GM19372 (cell line): ENCODE results near the gene SIK3.
"Not testable (repeated sequence)": the region's sequence is repeated elsewhere in the genome, so short reads cannot be mapped to it uniquely, and the experiment has no call there.

ENCODE experiments used
- ATAC-seq: cut with Tn5 transposase; IDR thresholded peaks from one replicate; pipeline ENCODE4 v1.9.1; 2021; ENCODE audit warnings: mild to moderate bottlenecking, low read depth, moderate library complexity; ENCODE audit not compliant: unreplicated experiment

SIK3 gene

GRCh38 chr11:116813781-116814471 is 284.3 kb downstream of the SIK3 start:
- ATAC-seq = no peak

- no peak for ATAC-seq
Observed at GRCh38 chr11:116813170-116813569, 285.1 kb downstream of the SIK3 start.

- ATAC-seq = no peak
Observed at GRCh38 chr11:116812109-116812508, 286.1 kb downstream of the SIK3 start.

- no peak for ATAC-seq
Observed at GRCh38 chr11:116811194-116811593, 287.0 kb downstream of the SIK3 start.

GRCh38 chr11:116808262-116809175 is 289.7 kb downstream of the SIK3 start:
- ATAC-seq = no peak

GRCh38 chr11:116807601-116808261 is 290.5 kb downstream of the SIK3 start:
- no peak for ATAC-seq

GRCh38 chr11:116804001-116804400 is 294.2 kb downstream of the SIK3 start:
- no peak for ATAC-seq

- not testable (repeated sequence) for ATAC-seq
Observed at GRCh38 chr11:116801662-116802061, 296.6 kb downstream of the SIK3 start.

GRCh38 chr11:116800610-116801009 is 297.6 kb downstream of the SIK3 start:
- ATAC-seq = no peak

GRCh38 chr11:116798368-116798767 is 299.9 kb downstream of the SIK3 start:
- ATAC-seq = no peak

- no peak for ATAC-seq
Observed at GRCh38 chr11:116797816-116798215, 300.4 kb downstream of the SIK3 start.

- ATAC-seq = no peak
Observed at GRCh38 chr11:116796548-116796947, 301.7 kb downstream of the SIK3 start.

GRCh38 chr11:116794851-116795250 is 303.4 kb downstream of the SIK3 start:
- ATAC-seq = no peak

GRCh38 chr11:116793772-116794097 is 304.5 kb downstream of the SIK3 start:
- ATAC-seq = no peak
